ENCODE measurements around the gene INPP4A. TPM values are rescaled to one million over a fixed set of nuclear protein-coding genes. Genes with fewer than 3 reads are reported as not detected.

Gene INPP4A
- total and polyA plus RNA-seq, 9 of the 15 experiments (the other 6 are each of a cell fraction or from before 2014, with no cell fraction given), result 1.8 to 15.7 (median 8.3) TPM

- TF ChIP-seq, protein P1, sequence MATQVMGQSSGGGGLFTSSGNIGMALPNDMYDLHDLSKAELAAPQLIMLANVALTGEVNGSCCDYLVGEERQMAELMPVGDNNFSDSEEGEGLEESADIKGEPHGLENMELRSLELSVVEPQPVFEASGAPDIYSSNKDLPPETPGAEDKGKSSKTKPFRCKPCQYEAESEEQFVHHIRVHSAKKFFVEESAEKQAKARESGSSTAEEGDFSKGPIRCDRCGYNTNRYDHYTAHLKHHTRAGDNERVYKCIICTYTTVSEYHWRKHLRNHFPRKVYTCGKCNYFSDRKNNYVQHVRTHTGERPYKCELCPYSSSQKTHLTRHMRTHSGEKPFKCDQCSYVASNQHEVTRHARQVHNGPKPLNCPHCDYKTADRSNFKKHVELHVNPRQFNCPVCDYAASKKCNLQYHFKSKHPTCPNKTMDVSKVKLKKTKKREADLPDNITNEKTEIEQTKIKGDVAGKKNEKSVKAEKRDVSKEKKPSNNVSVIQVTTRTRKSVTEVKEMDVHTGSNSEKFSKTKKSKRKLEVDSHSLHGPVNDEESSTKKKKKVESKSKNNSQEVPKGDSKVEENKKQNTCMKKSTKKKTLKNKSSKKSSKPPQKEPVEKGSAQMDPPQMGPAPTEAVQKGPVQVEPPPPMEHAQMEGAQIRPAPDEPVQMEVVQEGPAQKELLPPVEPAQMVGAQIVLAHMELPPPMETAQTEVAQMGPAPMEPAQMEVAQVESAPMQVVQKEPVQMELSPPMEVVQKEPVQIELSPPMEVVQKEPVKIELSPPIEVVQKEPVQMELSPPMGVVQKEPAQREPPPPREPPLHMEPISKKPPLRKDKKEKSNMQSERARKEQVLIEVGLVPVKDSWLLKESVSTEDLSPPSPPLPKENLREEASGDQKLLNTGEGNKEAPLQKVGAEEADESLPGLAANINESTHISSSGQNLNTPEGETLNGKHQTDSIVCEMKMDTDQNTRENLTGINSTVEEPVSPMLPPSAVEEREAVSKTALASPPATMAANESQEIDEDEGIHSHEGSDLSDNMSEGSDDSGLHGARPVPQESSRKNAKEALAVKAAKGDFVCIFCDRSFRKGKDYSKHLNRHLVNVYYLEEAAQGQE (IDR thresholded peaks at IDR 0.05; ENCODE audit: borderline replicate concordance), result no peak
- TF ChIP-seq, protein P1 (CRISPR knock-in tag; IDR thresholded peaks at IDR 0.05; ENCODE audit: low read depth), result no peak; the same call in 1 of the 2 replicates
- TF ChIP-seq ZNF764 (CRISPR knock-in tag; IDR thresholded peaks at IDR 0.05; ENCODE audit: low read depth) (no peak), NELFE (IDR thresholded peaks at IDR 0.05; ENCODE audit: insufficient read depth, insufficient read length) (no peak), NFRKB (IDR thresholded peaks at IDR 0.05; ENCODE audit: low read depth) (peak; percentile 79), ZNF3 (CRISPR knock-in tag; IDR thresholded peaks at IDR 0.05) (no peak), ZNF134 (CRISPR knock-in tag; conservative IDR thresholded peaks at IDR 0.05) (no peak), TEAD1 (CRISPR knock-in tag; IDR thresholded peaks at IDR 0.05) (peak in 1 of 2 experiments; percentile 15; a peak in 1 of 4 replicates), ZBTB17 (CRISPR knock-in tag; IDR thresholded peaks at IDR 0.05) (no peak), POLR2A (conservative IDR thresholded peaks at IDR 0.05) (peak; percentile 94), ZNF165 (CRISPR knock-in tag; IDR thresholded peaks at IDR 0.05; ENCODE audit: borderline replicate concordance) (no peak), ZNF830 (CRISPR knock-in tag; IDR thresholded peaks at IDR 0.05) (no peak)
- TF ChIP-seq, protein P2, sequence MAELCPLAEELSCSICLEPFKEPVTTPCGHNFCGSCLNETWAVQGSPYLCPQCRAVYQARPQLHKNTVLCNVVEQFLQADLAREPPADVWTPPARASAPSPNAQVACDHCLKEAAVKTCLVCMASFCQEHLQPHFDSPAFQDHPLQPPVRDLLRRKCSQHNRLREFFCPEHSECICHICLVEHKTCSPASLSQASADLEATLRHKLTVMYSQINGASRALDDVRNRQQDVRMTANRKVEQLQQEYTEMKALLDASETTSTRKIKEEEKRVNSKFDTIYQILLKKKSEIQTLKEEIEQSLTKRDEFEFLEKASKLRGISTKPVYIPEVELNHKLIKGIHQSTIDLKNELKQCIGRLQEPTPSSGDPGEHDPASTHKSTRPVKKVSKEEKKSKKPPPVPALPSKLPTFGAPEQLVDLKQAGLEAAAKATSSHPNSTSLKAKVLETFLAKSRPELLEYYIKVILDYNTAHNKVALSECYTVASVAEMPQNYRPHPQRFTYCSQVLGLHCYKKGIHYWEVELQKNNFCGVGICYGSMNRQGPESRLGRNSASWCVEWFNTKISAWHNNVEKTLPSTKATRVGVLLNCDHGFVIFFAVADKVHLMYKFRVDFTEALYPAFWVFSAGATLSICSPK (IDR thresholded peaks at IDR 0.05; ENCODE audit: borderline replicate concordance), result no peak
- TF ChIP-seq, protein P3, sequence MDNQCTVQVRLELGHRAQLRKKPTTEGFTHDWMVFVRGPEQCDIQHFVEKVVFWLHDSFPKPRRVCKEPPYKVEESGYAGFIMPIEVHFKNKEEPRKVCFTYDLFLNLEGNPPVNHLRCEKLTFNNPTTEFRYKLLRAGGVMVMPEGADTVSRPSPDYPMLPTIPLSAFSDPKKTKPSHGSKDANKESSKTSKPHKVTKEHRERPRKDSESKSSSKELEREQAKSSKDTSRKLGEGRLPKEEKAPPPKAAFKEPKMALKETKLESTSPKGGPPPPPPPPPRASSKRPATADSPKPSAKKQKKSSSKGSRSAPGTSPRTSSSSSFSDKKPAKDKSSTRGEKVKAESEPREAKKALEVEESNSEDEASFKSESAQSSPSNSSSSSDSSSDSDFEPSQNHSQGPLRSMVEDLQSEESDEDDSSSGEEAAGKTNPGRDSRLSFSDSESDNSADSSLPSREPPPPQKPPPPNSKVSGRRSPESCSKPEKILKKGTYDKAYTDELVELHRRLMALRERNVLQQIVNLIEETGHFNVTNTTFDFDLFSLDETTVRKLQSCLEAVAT (IDR thresholded peaks at IDR 0.05), result no peak; a peak in 1 of 4 replicates
Measured at GRCh38 chr2:98608116-98608961, 163.7 kb downstream of the INPP4A start, which contains the start of the genes COA5 and UNC50 (continued).
